GM23248 (cell line): ENCODE results near the gene BAMBI.

Source experiments
- EZH2 ChIP-seq: fragments of 200-600 bp; sonication (generic); IDR thresholded peaks from 2 replicates; pipeline ENCODE4 v1.6.1; 2018; ENCODE audit warnings: antibody characterized with exemption, mild to moderate bottlenecking; ENCODE audit not compliant: insufficient read depth, poor library complexity, severe bottlenecking
- EZH2phosphoT487 ChIP-seq: fragments of 200-600 bp; sonication (generic); IDR thresholded peaks from 2 replicates; pipeline ENCODE4 v1.6.1; 2018; ENCODE audit warnings: antibody characterized with exemption, moderate library complexity, mild to moderate bottlenecking, low read depth; ENCODE audit not compliant: insufficient read depth

- TF ChIP-seq EZH2 (no peak), EZH2phosphoT487 (no peak)
Observed at GRCh38 chr10:28663576-28664368, 13.5 kb upstream of the BAMBI start.
